Measurements from ENCODE around the gene UBFD1. TPM values are rescaled to one million over a fixed set of nuclear protein-coding genes. Genes with fewer than 3 reads are reported as not detected.
"Not testable (repeated sequence)": the region's sequence is repeated elsewhere in the genome, so short reads cannot be mapped to it uniquely, and the experiment has no call there.

The UBFD1 gene
- total RNA-seq, 1 experiment from 2014 or later: 89.6 TPM

DNA sequence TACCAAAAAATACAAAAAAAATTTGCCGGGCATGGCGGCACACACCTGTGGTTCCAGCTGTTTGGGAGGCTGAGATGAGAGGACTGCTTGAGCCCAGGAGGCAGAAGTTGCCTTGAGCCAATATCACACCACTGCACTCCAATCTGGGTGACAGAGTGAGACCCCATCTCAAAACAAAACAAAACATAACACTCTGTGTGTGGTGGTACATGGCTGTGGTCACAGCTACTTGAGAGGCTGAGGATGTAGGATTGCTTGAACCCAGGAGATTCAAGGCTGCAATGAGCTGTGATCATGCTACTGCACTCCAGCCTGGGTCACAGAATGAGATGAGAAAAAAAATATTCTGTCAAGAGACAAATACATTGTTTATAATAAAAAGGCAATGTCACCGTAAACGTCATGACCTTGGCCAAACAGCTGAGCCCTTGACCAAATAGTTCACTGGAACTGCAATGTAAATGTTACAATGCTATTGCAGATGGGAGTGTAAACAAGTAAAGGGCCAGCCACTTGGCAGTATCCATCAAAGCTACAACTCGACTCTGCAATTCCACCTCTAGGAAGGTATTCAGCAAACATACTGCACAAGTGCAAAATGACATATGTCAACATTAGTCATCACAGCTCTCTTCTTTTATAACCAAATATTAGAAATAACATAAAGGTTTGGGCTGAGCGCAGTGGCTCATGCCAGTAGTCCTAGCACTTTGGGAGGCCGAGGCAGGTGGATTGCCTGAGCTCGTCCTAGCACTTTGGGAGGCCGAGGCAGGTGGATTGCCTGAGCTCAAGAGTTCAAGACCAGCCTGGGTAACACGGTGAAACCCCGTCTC lies 17.3 kb upstream of the UBFD1 start (continued):
- TF ChIP-seq, protein P1, sequence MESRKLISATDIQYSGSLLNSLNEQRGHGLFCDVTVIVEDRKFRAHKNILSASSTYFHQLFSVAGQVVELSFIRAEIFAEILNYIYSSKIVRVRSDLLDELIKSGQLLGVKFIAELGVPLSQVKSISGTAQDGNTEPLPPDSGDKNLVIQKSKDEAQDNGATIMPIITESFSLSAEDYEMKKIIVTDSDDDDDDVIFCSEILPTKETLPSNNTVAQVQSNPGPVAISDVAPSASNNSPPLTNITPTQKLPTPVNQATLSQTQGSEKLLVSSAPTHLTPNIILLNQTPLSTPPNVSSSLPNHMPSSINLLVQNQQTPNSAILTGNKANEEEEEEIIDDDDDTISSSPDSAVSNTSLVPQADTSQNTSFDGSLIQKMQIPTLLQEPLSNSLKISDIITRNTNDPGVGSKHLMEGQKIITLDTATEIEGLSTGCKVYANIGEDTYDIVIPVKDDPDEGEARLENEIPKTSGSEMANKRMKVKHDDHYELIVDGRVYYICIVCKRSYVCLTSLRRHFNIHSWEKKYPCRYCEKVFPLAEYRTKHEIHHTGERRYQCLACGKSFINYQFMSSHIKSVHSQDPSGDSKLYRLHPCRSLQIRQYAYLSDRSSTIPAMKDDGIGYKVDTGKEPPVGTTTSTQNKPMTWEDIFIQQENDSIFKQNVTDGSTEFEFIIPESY (IDR thresholded peaks at IDR 0.05; ENCODE audit: extremely low read depth, insufficient replicate concordance, low read length): no peak
- no peak for TF ChIP-seq CEBPB (IDR thresholded peaks at IDR 0.05; ENCODE audit: low read depth)
- no peak for TF ChIP-seq YY1 (IDR thresholded peaks at IDR 0.05; ENCODE audit: extremely low read depth, insufficient replicate concordance, low read depth, low read length)
- TF ChIP-seq, protein P2, sequence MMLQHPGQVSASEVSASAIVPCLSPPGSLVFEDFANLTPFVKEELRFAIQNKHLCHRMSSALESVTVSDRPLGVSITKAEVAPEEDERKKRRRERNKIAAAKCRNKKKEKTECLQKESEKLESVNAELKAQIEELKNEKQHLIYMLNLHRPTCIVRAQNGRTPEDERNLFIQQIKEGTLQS (IDR thresholded peaks at IDR 0.05): no peak
- TF ChIP-seq EZH2phosphoT487 (IDR thresholded peaks at IDR 0.05; ENCODE audit: borderline replicate concordance): no peak
- no peak for TF ChIP-seq ZFX (IDR thresholded peaks at IDR 0.05)
- TF ChIP-seq ZNF274 (IDR thresholded peaks at IDR 0.05; ENCODE audit: low read depth, low read length): no peak

DNA sequence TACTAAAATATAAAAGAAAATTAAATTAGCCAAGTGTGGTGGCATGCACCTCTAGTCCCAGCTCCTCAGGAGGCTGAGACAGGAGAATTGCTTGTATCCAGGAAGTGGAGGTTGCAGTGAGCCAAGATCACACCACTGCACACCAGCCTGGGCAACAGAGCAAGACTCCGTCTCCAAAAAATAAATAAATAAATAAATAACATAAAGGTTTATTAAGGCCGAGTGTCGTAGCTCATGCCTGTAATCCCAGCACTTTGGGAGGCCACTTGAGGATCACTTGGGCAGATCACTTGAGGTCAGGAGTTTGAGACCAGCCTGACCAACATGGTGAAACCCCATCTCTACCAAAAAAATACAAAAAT lies 16.7 kb upstream of the UBFD1 start:
- BruUV-seq (replicated peaks); RAD21 ChIA-PET (ENCODE audit: low non-redundant PET in 1 of 2, low total read pairs in 2 of 2, uncharacterized antibody in 2 of 2, unreplicated experiment in 2 of 2); intact Hi-C loops (cut with micrococcal nuclease); H3K9me2 ChIP-seq (ENCODE audit: insufficient read depth); H3K27ac ChIP-seq (ENCODE audit: low read depth, low read length); H3K79me2 ChIP-seq (ENCODE audit: insufficient read depth, low read length); CTCF ChIA-PET; H3K4me3 ChIP-seq (replicated peaks in 1 of 2; ENCODE audit: low read depth in 1 of 2, low read length in 2 of 2); DNase-seq (ENCODE audit: low read depth, low spot score); H3K27me3 ChIP-seq (ENCODE audit: insufficient read depth, low read length); ATAC-seq; H2AFZ ChIP-seq (ENCODE audit: low read depth, low read length, poor library complexity, severe bottlenecking); POLR2A ChIA-PET; H3K4me2 ChIP-seq (ENCODE audit: low read length); H3K9ac ChIP-seq (ENCODE audit: low read length); H3K9me3 ChIP-seq (ENCODE audit: control insufficient read depth in 1 of 2, insufficient read depth in 1 of 2, low read depth in 1 of 2, low read length in 2 of 2); H4K20me1 ChIP-seq (ENCODE audit: insufficient read depth): not testable (repeated sequence)
- Histone ChIP-seq H3K4me1 (ENCODE audit: control insufficient read depth in 1 of 2, insufficient read depth in 2 of 2, low read length in 2 of 2) (peaks cover 7 to 17% of the 10 kb centered on the region in 2 experiments), H3K36me3 (ENCODE audit: control insufficient read depth in 1 of 2, insufficient read depth in 2 of 2, low read length in 2 of 2) (peaks cover 14% of the 10 kb centered on the region in 2 experiments; a peak in 3 of 4 replicates)

All from HCT116 (cell line).